Central memory CD8-positive, alpha-beta T cell (primary cell): ENCODE measurements around the gene EGFL8.
"Not testable (repeated sequence)": the region's sequence is repeated elsewhere in the genome, so short reads cannot be mapped to it uniquely, and the experiment has no call there.

ENCODE experiments used
- ATAC-seq: fragments of 150-1000 bp; cut with Tn5 transposase; replicated peaks from 2 replicates; pipeline ENCODE4 v1.10.0; 2022; ENCODE audit warnings: mild to moderate bottlenecking, moderate FRiP score, moderate number of reproducible peaks; ENCODE audit not compliant: poor library complexity, severe bottlenecking; ENCODE audit errors: extremely low read depth
- DNase-seq, 2 donors: peaks; one replicate each; pipeline ENCODE4 v3.0.0; 2021; ENCODE audit warnings: low spot score in 2 of 2
- H3K27ac Mint-ChIP-seq: one replicate; pipeline ENCODE4 v1.8.0; 2022; ENCODE audit warnings: low read depth, mild to moderate bottlenecking, moderate library complexity, mixed read lengths
- H3K27me3 Mint-ChIP-seq: one replicate; pipeline ENCODE4 v1.8.0; 2022; ENCODE audit warnings: mixed read lengths
- H3K36me3 Mint-ChIP-seq: one replicate; pipeline ENCODE4 v1.8.0; 2022; ENCODE audit warnings: mild to moderate bottlenecking, moderate library complexity, mixed read lengths; ENCODE audit not compliant: insufficient read depth
- H3K4me1 Mint-ChIP-seq: one replicate; pipeline ENCODE4 v1.8.0; 2022; ENCODE audit warnings: mixed read lengths
- H3K4me3 Mint-ChIP-seq: one replicate; pipeline ENCODE4 v1.8.0; 2022; ENCODE audit warnings: mild to moderate bottlenecking, moderate library complexity, mixed read lengths
- H3K9me3 Mint-ChIP-seq: one replicate; pipeline ENCODE4 v1.8.0; 2022; ENCODE audit warnings: mixed read lengths

EGFL8 gene

GRCh38 chr6:32185681-32186131 lies 21.3 kb downstream of the EGFL8 start:
- peak; percentile 65 for ATAC-seq
- peak overlapping the region; percentile 98 for H3K4me3 Mint-ChIP-seq
- H3K4me1 Mint-ChIP-seq, result peaks cover 45% of the 10 kb centered on the region
- H3K27ac Mint-ChIP-seq, result peak overlapping the region; percentile 76
- DNase-seq, H3K27me3 Mint-ChIP-seq, H3K9me3 Mint-ChIP-seq: not testable (repeated sequence)
- peaks cover 44% of the 10 kb centered on the region for H3K36me3 Mint-ChIP-seq

- ATAC-seq, DNase-seq, H3K27me3 Mint-ChIP-seq, H3K9me3 Mint-ChIP-seq: not testable (repeated sequence)
- peaks cover 46% of the 10 kb centered on the region for H3K4me1 Mint-ChIP-seq
- peaks cover 41% of the 10 kb centered on the region for H3K36me3 Mint-ChIP-seq
- H3K4me3 Mint-ChIP-seq, result peak overlapping the region; percentile 98
- H3K27ac Mint-ChIP-seq, result peak overlapping the region; percentile 76
Measured at GRCh38 chr6:32186151-32186840, 21.9 kb downstream of the EGFL8 start.

- no peak for DNase-seq
- H3K27ac Mint-ChIP-seq, result peak overlapping the region; percentile 98
- no peaks in the 10 kb centered on the region for H3K9me3 Mint-ChIP-seq
- H3K4me1 Mint-ChIP-seq, result peaks cover 50% of the 10 kb centered on the region
- H3K36me3 Mint-ChIP-seq, result peaks cover 44% of the 10 kb centered on the region
- ATAC-seq, result no peak
- no peaks in the 10 kb centered on the region for H3K27me3 Mint-ChIP-seq
- peak overlapping the region; percentile 98 for H3K4me3 Mint-ChIP-seq
Measured at GRCh38 chr6:32187009-32187709, 22.8 kb downstream of the EGFL8 start.

- peaks cover 57% of the 10 kb centered on the region for H3K4me1 Mint-ChIP-seq
- DNase-seq, result not testable (repeated sequence)
- peak overlapping the region; percentile 98 for H3K27ac Mint-ChIP-seq
Measured at GRCh38 chr6:32187725-32188380, 23.5 kb downstream of the EGFL8 start.

GRCh38 chr6:32188381-32189068 lies 24.1 kb downstream of the EGFL8 start:
- Mint-ChIP-seq H3K4me1 (peaks cover 64% of the 10 kb centered on the region), H3K27ac (peak overlapping the region; percentile 98), H3K9me3 (no peaks in the 10 kb centered on the region), H3K36me3 (peaks cover 49% of the 10 kb centered on the region), H3K27me3 (no peaks in the 10 kb centered on the region), H3K4me3 (peak overlapping the region; percentile 98)
- DNase-seq, result no peak
- no peak for ATAC-seq

More at GRCh38 chr6:32187725-32188380, 23.5 kb downstream of the EGFL8 start:
- peak overlapping the region; percentile 98 for H3K4me3 Mint-ChIP-seq
- H3K27me3 Mint-ChIP-seq, ATAC-seq, H3K9me3 Mint-ChIP-seq: not testable (repeated sequence)
- H3K36me3 Mint-ChIP-seq, result peaks cover 48% of the 10 kb centered on the region

- no peak for DNase-seq
- Mint-ChIP-seq H3K27ac (peak overlapping the region; percentile 98), H3K9me3 (no peaks in the 10 kb centered on the region), H3K27me3 (no peaks in the 10 kb centered on the region), H3K36me3 (peaks cover 49% of the 10 kb centered on the region), H3K4me1 (peaks cover 71% of the 10 kb centered on the region), H3K4me3 (peak overlapping the region; percentile 98)
- no peak for ATAC-seq
Measured at GRCh38 chr6:32189069-32189741, 24.8 kb downstream of the EGFL8 start.

GRCh38 chr6:32189742-32190053 lies 25.3 kb downstream of the EGFL8 start:
- Mint-ChIP-seq H3K4me1 (peaks cover 76% of the 10 kb centered on the region), H3K36me3 (peaks cover 49% of the 10 kb centered on the region), H3K27me3 (no peaks in the 10 kb centered on the region), H3K9me3 (no peaks in the 10 kb centered on the region), H3K27ac (peak overlapping the region; percentile 98), H3K4me3 (peak overlapping the region; percentile 98)
- DNase-seq (no peak), ATAC-seq (no peak)

GRCh38 chr6:32190054-32190851 lies 25.9 kb downstream of the EGFL8 start, which contains the start of gene PBX2:
Gene PBX2 (minus strand): TSS chr6:32190202. CDS start chr6:32189915, 287 bp downstream.
- Mint-ChIP-seq H3K9me3 (no peaks in the 10 kb centered on the region), H3K4me1 (peaks cover 81% of the 10 kb centered on the region), H3K4me3 (peak within 1 kb of the TSS; percentile 98), H3K27ac (peak within 1 kb of the TSS; percentile 98), H3K27me3 (no peaks in the 10 kb centered on the region), H3K36me3 (peaks cover 51% of the 10 kb centered on the region)
- peak; percentile 40 for ATAC-seq
- DNase-seq, result peak in 1 of 2 donors; percentile 47

- DNase-seq (no peak), ATAC-seq (no peak)
- peaks cover 81% of the 10 kb centered on the region for H3K4me1 Mint-ChIP-seq
- no peaks in the 10 kb centered on the region for H3K27me3 Mint-ChIP-seq
- H3K36me3 Mint-ChIP-seq, result peaks cover 50% of the 10 kb centered on the region
- H3K9me3 Mint-ChIP-seq, result no peaks in the 10 kb centered on the region
- H3K4me3 Mint-ChIP-seq, result peak overlapping the region; percentile 98
- H3K27ac Mint-ChIP-seq, result peak overlapping the region; percentile 98
Measured at GRCh38 chr6:32190911-32191677, 26.7 kb downstream of the EGFL8 start.

GRCh38 chr6:32191696-32192607 lies 27.6 kb downstream of the EGFL8 start:
- peak overlapping the region; percentile 98 for H3K27ac Mint-ChIP-seq
- H3K27me3 Mint-ChIP-seq, result no peaks in the 10 kb centered on the region
- peaks cover 47% of the 10 kb centered on the region for H3K36me3 Mint-ChIP-seq
- H3K4me3 Mint-ChIP-seq, result peak overlapping the region; percentile 98
- H3K4me1 Mint-ChIP-seq, result peaks cover 81% of the 10 kb centered on the region
- DNase-seq, result no peak
- ATAC-seq, result no peak
- H3K9me3 Mint-ChIP-seq, result no peaks in the 10 kb centered on the region
